HPDE6-E6E7 (cell line): ENCODE measurements around the gene SLC2A8.

Experiments
- DNase-seq: peaks from one replicate; pipeline ENCODE4 v3.0.0; 2011; ENCODE audit warnings: missing footprints; ENCODE audit errors: extremely low spot score

Gene SLC2A8

DNA sequence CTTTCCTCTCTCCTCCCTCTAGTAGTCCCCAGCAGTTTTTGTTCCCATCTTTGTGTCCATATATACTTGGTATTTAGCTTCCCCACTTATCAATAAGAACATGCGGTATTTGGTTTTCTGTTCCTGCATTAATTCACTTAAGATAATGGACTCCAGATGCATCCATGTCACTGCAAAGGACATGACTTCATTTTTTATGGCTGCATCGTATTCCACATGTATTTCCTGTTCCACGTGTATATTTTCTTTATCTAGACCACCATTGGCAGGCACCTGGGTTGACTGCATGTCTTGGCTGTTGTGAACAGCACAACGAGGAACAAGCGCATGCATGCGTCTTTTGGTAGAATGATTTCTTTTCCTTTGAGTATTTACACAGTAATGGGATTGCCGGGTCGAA is 33.4 kb downstream of the SLC2A8 start:
- no peak for DNase-seq

DNA sequence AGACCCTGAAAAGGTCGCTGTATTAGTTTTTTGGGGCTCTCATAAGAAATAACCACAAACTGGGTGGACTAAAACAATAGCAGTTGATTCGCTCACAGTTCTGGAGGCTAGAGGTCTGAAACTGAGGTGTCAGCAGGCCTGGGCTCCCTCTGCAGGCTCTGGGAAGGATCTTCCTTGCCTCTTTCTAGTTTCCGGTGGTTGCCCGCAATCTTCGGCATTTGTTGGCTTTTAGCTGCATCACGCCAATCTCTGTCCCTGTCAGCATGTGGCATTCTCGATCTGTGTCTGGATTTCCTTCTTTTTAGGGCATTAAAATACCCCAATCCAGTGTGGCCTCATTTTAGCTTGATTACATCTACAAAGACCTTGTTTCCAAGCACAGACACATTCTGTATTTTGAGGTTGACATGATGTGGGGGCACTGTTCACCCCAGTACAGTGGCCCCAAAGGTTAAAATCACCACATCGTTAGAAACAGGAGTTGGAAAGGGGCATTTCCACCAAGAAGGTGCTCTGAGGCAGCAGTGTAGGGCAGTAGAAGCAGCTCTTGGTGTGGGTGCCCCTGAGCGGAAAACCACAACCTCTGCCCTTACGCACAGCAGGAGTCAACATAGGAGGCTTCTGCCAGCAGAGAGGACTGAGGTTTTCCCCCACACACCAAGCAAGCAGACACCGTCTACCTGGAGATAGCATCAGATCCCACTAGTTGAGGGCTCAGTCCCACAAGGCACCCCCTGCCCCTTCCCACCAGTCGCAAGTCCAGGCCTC is 40.7 kb downstream of the SLC2A8 start:
- DNase-seq, result no peak

DNA sequence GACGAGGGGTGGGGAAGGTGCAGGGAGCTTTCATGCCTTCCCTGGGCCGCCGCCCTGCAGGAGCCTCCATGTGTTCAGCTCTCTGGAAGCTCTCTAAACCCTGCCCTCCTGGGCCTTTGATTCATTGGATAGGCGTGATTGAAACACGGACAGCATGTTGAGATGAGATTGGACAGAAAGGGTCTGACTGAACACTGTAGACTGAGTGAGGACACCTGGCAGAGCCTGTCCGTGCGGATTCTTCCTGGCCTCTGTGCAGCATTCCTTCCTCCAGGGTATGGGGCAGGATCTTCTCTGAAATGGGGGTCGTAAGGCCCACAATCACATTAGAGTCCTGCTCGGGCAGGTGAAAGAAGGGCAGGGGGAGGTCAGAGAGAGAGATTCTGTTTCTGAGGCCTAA is 41.4 kb downstream of the SLC2A8 start:
- DNase-seq, result no peak

DNA sequence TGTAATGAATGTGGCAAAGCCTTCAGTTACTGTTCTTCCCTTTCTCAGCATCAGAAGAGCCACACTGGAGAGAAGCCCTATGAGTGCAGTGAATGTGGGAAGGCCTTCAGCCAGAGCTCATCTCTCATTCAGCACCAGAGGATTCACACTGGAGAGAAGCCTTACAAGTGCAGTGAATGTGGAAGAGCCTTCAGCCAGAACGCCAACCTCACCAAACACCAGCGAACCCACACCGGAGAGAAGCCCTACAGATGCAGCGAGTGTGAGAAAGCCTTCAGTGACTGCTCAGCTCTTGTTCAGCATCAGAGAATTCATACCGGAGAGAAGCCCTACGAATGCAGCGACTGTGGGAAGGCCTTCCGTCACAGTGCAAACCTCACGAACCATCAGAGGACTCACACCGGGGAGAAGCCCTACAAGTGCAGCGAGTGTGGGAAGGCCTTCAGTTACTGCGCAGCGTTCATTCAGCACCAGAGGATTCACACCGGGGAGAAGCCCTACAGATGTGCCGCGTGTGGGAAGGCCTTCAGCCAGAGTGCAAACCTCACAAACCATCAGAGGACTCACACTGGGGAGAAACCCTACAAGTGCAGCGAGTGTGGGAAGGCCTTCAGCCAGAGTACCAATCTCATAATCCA is 47.4 kb downstream of the SLC2A8 start:
- no peak for DNase-seq

DNA sequence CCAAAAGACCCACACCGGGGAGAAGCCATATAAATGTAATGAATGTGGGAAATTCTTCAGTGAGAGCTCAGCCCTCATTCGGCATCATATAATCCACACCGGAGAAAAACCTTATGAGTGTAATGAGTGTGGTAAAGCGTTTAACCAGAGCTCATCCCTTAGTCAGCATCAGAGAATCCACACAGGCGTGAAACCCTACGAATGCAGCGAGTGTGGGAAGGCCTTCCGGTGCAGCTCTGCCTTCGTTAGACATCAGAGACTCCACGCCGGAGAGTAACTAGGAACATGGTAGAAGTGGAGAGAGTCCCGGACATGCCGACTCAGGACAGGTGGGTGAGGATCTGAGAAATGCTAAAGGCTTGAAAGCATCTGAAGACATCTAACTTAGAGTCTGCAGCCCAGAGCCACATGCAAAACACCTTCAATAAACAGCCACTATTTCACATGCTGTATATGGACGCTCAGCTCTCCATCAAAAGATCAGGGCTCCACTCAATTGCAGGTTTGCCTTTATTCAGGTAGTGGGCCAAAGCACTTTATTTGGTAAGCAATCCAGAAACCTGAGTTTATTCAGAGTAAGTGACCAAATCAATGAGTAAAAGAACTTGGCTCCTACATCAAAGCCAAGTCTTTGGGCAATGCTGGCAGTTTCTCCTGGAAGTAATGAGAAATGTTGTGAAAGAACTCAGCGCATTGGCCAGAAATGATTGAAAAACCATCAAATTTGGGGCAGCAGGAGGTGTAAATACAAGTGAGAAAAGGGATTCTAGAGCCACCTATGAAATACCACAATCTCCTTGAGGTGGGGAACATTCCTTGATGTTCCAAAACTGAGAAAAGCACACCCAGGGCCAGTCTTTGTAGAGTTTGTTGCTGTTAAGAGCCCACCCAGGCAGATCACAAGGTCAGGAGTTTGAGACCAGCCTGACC is 48.2 kb downstream of the SLC2A8 start:
- DNase-seq, result no peak

DNA sequence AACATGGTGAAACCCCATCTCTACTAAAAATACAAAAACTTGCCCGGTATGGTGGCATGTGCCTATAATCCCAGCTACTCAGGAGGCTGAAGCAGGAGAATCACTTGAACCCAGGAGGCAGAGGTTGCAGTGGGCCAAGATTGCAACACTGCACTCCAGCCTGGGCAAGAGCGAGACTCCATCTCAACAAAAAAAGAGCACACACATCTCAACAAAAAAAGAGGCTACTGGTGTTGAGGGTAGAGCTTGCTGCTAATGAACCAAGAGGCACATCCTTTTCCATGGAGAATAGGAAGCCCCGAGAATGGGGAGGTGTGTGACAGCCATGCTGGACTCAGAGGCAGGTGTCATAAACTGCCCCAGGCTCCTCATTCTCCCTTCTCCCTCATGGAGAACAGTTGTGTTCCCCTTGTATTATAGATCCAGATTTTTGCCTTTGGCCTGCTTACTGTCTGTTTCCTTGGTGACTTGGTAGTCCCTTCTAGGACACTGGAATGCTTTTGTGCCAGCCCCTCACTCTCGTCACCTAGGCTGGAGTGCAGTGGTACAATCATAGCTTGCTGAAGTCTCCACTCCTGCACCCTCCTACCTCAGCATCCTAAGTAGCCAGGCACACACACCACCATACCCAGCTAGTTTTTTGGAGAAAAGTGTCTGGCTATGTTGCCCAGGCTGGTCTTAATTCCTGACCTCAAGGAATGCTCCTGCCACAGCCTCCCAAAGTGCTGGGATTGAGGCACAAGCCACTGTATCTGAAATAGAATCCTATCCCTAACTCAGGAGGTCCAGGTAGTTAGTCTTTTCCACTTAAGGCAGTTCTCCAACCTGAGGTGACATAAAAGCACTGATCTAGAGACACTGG is 49.1 kb downstream of the SLC2A8 start:
- no peak for DNase-seq

DNA sequence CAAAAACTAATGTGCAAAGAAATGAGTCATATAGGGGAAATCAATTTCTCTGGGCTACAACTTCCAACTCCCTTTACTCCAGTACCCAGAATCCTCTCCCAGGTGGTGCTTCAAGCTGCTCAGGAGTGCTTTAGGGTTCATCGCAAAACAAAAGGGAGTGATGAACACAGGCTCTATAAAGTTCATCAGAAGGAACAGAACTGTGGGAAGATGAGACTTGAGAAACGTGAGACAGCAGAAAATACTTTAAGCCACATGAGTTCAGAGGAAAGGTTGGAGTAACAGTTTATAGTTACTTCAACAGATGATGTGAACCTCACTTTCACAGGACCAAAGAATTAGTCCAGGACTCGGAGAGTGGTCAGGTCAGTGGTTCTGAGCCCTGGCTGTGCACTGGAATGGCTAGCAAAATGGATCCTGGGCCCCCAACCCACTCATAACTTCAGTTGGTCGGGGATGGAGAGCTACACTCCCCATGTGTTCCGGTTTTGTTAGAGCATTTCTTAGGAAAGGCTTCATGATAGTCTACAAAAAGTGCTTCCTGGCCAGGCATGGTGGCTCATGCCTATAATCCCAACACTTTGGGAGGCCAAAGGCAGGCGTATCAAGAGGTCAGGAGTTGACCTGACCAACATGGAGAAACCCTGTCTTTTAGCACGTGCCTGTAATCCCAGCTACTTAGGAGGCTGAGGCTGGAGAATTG is 49.9 kb downstream of the SLC2A8 start:
- no peak for DNase-seq

DNA sequence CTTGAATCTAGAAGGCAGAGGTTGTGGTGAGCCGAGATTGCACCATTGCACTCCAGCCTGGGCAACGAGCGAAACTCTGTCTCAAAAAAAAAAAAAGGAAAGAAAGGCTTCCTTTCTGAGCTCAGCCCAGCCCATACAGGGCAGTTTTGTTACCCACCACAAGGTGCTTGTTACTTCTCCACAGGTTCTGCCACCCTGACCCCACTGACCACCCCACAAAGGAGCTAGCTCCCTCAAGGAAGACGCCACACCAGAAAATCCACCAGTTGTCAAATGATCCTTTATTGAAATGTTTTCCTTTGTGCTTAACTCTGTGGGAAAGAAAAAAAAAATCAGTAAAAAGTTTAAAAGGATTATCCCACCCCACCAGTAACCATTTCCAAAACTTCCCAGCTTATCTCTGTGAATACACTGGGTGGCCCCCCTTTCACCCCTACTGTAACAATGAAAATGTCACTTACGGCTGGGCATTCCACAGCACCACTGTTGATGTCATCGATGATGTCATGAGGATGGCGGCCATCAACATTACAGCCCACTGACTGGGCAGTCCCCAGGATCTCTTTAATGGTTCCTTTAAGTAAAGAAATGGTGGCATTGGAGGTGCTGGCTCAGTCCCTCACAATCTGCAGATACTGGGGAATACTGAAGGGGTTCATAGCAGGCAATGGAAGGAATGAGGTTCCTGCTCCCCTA is 50.6 kb downstream of the SLC2A8 start:
- no peak for DNase-seq

DNA sequence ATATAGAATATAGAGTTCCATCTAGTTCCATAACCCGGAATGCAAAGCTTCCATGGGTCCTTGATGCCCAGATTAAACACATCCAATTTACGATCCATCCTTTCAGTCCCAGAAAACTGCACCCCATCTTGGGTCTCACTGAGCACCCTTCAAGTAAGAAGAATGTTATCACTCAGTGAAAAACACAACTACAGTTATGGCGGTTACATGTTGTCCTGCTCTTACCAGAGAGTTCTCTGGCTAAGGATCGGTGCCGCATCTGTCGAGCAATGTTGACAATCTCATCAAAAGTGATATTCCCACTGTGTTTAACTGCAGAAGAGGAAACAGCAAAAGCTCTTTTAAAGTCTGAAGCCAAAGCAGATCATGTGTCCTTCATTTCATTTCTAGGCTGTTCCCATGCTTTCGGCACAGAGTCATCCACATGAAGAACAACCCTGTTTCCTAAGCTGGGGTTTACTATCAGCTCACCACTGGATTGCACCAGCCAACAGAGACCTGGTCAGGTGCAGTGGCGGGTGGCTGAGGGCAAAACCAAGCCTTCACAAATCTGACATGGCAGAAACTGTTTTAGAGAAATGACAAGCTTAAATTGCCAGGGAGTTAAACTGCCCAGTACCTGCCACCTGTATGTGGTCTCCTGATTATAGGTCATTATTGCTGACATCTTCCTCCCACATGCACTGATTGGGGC is 51.3 kb downstream of the SLC2A8 start:
- DNase-seq, result no peak

DNA sequence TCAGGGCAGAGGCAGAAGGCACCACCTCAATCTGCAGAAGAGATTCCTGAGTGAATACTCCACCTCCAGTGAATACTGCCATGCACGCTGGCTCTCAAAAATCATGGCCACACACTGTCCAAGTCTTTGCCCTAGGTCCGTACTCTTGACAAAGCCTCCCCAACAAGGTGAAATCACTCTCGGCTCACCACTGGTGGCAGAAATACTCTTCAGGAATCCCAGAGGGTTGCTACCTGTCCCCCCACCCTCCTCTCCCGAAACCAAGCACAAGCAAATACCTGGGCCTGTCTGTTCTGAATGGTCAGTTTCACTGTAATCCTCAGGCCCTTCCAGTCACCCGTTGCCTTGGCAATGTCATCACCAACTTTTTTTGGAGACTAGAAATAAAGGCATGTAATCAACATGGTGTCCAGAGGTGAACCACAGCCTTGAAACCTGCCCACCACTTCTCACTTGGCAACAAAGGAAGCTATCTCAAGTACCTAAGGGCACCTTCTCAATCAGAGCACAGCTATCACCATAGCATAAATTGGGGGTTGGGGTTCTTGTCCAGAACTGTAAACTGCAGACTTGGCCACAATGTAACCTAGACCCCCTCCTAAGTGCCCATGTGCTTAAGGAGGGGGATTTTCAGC is 52.5 kb downstream of the SLC2A8 start:
- DNase-seq, result no peak

DNA sequence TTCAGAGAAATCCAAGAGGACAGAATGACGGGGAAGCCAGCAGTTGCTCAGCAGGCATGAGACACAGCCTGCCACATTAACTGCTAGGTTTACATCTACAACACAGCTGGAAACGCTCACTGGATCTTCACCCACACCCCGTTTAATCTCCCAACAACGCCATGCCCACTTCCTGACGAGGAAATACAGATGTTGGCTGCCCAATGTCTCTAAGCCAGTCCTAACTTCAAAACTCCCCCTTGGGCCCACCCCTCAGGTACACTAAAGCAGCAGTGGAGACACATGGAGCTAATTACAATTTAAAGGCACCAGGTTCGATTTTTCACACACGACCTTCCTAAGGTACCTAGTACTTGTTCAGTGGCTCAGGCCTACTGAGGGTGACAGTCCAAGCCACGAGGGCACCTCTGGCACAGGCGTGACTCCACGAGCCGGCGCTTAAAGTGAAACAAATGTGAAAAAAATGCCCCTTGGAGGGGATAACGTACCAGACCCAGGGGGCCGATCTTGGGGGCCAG is 53.3 kb downstream of the SLC2A8 start:
- no peak for DNase-seq

DNA sequence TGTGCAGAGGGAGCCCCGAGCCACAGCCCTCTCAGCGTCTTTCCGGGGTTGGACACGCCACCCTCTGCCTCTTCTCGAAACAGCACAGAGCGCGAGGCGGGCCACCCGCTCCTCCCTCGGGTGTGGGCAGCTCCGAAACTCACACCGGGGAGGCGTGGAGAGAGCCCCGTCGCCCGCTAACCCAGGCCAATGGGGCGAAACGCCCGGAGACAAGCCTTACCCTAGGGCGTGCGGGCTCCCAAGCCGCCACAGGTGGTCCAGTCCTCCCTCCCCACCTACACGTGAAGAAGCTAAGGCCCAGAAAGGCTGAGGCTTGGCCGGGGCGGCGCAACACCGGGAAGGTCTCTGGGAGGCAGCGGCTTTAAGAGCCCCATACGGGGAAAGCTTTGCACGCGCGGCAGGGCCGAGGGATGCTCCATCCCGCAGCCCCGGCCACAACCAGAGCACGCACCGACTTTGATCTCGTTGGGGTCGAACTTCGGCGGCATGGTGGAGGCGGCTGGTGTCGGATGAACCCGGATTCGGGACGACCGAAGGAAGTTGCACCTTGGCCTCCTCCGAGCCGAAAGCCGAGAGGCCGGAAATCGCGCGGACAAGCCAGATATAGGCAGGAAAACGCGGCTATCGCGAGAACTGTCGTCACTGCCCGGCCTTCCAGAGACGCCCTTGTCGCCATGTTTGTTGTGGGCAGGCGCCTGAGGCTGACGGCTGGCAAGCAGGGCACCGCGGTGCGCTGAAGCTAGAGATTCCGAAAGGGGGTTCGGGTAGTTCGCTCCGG is 54.0 kb downstream of the SLC2A8 start, which contains the start of the genes LRSAM1 and RPL12:
LRSAM1 (plus strand) TSS at position 681 of the 778 bp plus-strand sequence. CDS start 3,018 bp downstream, outside the sequence.
RPL12 (minus strand) TSS at position 577 of the 778 bp plus-strand sequence; CDS start at position 488, 89 bp downstream.
- peak; percentile 88 for DNase-seq

DNA sequence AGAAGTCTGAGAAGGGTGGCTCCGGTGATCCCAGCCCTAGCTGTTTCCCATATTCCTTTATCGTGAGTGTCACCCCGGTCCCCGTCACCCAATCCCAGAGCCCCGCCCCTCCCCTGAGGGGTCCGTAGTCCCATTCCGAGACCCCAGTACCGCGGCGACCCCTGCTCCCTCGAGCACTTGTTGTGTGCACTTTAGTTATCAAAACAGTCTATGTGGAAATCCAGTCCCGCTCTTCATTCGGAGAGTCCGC is 54.6 kb downstream of the SLC2A8 start:
- DNase-seq, result no peak

DNA sequence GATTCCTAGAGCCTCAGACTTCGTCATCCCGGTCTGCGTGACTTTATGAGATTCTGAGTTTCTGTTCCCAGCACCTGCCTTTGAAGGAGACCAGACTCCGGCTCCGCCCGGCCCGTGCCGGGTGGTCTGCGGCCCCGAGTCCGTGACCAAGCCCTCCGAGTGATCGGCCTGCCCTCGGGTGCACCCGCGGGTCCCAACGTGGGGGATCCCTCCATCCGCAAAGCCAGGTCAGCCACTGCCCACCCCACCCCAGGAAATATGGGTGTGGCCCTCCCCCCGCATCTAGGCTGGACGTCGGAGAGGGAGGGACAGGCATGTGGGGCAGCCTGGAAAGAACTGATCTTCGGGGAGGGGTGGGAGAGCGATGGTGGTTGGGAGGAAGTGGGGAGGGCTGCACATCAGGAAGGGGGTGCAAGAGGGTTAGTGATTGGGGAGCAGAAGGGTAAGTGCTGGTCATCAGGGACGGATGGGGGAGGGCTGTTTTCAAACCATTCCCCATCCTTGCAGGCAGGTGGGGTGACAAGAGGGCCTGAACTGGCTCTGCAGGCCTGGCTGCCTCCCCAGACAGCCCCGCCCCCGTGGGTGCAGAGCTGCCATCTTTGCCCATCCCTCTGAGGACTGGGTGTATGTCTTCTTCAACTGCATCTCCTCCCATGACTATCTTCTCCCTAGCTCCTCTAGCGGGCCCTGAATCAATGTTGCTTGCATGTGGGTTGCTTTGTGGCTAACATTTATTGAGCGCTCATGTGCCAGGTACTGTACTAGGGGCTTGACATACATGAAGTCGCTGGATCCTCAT is 55.1 kb downstream of the SLC2A8 start:
- DNase-seq, result peak; percentile 67

DNA sequence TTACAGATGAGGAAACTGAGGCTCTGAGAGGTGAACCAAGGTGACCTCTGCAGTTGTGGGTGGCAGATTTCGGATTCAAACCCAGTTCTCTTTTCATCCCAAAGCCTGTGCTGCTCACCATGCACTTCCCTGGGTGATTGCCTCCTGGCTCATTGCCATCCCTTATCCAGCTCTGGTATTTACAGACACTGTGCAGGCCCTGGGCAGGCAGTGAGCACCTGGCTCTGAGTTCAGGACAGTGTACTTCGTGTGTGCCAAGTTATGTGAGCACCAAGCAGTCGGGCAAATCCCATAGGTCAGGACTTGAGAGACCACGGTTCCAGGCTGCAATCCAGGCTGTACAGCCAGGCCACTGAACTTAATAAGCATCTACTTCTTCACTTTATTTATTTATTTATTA is 55.7 kb downstream of the SLC2A8 start:
- DNase-seq, result no peak

DNA sequence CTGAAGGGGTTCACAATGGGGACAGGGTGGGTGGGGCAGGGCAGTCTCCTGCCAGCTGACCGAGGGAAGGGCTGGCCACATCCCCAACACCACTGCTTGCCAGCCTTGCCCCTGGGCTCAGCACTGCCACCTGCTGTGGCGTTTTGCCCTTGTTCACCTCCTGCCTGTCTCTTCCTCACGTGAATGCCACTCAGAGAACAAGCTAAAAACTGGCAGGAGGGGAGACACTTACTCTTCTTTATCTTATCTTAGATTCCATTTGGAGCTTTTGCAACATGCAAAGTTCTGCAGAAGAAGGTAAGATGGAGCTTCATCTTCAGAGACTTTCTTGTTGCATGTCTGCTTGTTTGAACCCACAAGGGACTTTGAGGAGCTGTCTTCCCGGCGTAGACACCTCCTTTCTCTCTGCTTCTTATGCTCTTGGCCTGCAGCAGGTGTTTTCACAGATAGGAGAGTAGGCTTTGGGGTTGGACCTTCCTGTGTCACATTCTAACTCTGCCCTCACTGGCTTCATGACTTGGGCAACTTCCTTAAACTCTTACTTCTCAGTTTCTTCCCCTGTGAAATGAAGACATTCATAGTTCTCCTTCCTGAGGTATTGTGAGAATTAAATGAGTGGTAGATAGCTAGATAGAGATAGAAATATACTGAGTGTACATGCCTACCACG is 58.5 kb downstream of the SLC2A8 start:
- no peak for DNase-seq
